Ovary (tissue), 9 donors: ENCODE data around the gene TNRC6C. TPM values are rescaled to one million over a fixed set of nuclear protein-coding genes. Genes with fewer than 3 reads are reported as not detected.

Experiments used
- DNase-seq, 5 donors: peaks; one replicate each; pipeline ENCODE4 v3.0.0-alpha.2; 2019 to 2020
- H3K27ac ChIP-seq, 2 donors: fragments of 200-600 bp; one replicate each; pipeline versions ENCODE4 v1.5.1 to v1.8.0; 2019 to 2022
- H3K27me3 ChIP-seq: fragments of 200-600 bp; one replicate; pipeline ENCODE4 v1.8.0; 2022
- H3K36me3 ChIP-seq: fragments of 200-600 bp; sonication (generic); one replicate; pipeline ENCODE4 v1.5.1; 2019
- H3K4me1 ChIP-seq: one replicate; pipeline ENCODE4 v1.8.1; 2013; ENCODE audit warnings: mild to moderate bottlenecking, moderate library complexity; ENCODE audit not compliant: insufficient read depth
- H3K4me3 ChIP-seq: fragments of 200-600 bp; sonication (generic); one replicate; pipeline ENCODE4 v1.5.1; 2017
- H3K9me3 ChIP-seq, 2 donors: fragments of 200-600 bp in 1 of 2; sonication (generic) in 1 of 2; one replicate each; pipeline versions ENCODE4 v1.5.1 to v1.8.1; 2013 to 2019; ENCODE audit warnings: mild to moderate bottlenecking in 1 of 2, moderate library complexity in 1 of 2
- EP300 ChIP-seq: sonication (generic); formaldehyde crosslinking; IDR thresholded peaks from one replicate; pipeline ENCODE4 v1.6.1; 2017; ENCODE audit warnings: antibody characterized with exemption
- POLR2A ChIP-seq: fragments of 450-650 bp; IDR thresholded peaks from one replicate; pipeline ENCODE4 v1.6.1; 2017; ENCODE audit warnings: antibody characterized with exemption, mild to moderate bottlenecking, moderate library complexity
- WGBS, 3 donors: extraction: QIAGEN DNeasy Blood & Tissue Kit in 1 of 3; methylation state at CpG; one replicate each; pipeline versions ENCODE4 v1.1.5 to v1.1.7; 2013 to 2017; 5-methylcytosine and 5-hydroxymethylcytosine counted together
- intact Hi-C, 4 donors: fragments of 100-400 bp; cut with DNase I; formaldehyde crosslinking; loops; one replicate each; pipeline versions ENCODE4 v1.11.0 to v1.15.1; 2022 to 2023
- polyA plus RNA-seq, 2 donors: library from polyadenylated mRNA; stranded (reverse); fragments of 200-250 nt in 1 of 2; fragments of 350-450 nt in 1 of 2; fragmentation: Illumina TruSeq in 1 of 2; extraction: RNeasy Lipid Tissue Mini Kit (QIAGEN cat#74804) in 1 of 2; gene quantifications; one replicate each; pipeline ENCODE4 v1.2.3, GENCODE V29; 2013 to 2014
- total RNA-seq, 7 donors: library from RNA; depleted of rRNA in 2 of 7; stranded (reverse); fragments of >200 nt in 2 of 7; fragmentation: NEBNext Ultra II Directional in 3 of 7; extraction: Animal tissue kit (Norgen Biotek cat#: 25700) in 3 of 7; gene quantifications; one replicate each; pipeline versions ENCODE4 v1.1.0 to v1.2.4, GENCODE V29; 2016 to 2023
- TF ChIP-seq, protein P1 (sequence below), 3 donors: fragments of 450-650 bp in 2 of 3; fragments of 200-600 bp in 1 of 3; IDR thresholded peaks; one replicate each; pipeline versions ENCODE4 v1.5.1 to v1.8.0; 2016 to 2022; ENCODE audit warnings: antibody characterized with exemption in 3 of 3, mild to moderate bottlenecking in 1 of 3
- donor health status: DM: no; HTN: no; CAD: no; lungs with moderate emphysema.
- donor health status: DM: no; HTN: no; CAD: no.
- donor health status: Bipolar disorder and iron deficiency.
- donor health status: DM: yes; HTN: yes; CAD: no.
- donor health status: DM: no; HTN: no; CAD: no.
- donor health status: DM: yes; HTN: yes; CAD: no.

The TNRC6C gene
- total and polyA plus RNA-seq, 9 donors: 8.7 to 45.3 (median 32.5) TPM

DNA sequence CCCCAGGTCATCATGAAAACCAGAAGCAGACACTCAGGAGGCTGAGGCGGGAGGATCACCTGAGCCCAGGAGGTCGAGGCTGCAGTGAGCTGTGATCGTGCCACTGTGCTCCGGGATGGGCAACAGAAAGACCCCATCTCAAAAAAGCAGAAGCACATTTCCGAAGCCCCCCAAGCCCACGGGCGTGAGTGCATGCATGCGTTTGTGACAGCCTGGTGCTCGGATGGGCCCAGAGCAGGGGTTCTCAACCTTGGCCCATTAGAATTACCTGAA lies 150.9 kb downstream of the TNRC6C start:
- Histone ChIP-seq H3K9me3 (no peaks in the 10 kb centered on the region), H3K4me1 (no peaks in the 10 kb centered on the region), H3K4me3 (no peak overlapping the region), H3K27me3 (no peaks in the 10 kb centered on the region), H3K27ac (no peak overlapping the region), H3K36me3 (no peaks in the 10 kb centered on the region)
- intact Hi-C loops: no loop called here
- DNase-seq: peak in 1 of 5 donors; percentile 27
- WGBS, 3 donors: 86 to 93% (median 87%) methylated on average over 9 of the region's 9 CpGs
- no peak for TF ChIP-seq POLR2A
- no peak for TF ChIP-seq EP300
- TF ChIP-seq, protein P1, sequence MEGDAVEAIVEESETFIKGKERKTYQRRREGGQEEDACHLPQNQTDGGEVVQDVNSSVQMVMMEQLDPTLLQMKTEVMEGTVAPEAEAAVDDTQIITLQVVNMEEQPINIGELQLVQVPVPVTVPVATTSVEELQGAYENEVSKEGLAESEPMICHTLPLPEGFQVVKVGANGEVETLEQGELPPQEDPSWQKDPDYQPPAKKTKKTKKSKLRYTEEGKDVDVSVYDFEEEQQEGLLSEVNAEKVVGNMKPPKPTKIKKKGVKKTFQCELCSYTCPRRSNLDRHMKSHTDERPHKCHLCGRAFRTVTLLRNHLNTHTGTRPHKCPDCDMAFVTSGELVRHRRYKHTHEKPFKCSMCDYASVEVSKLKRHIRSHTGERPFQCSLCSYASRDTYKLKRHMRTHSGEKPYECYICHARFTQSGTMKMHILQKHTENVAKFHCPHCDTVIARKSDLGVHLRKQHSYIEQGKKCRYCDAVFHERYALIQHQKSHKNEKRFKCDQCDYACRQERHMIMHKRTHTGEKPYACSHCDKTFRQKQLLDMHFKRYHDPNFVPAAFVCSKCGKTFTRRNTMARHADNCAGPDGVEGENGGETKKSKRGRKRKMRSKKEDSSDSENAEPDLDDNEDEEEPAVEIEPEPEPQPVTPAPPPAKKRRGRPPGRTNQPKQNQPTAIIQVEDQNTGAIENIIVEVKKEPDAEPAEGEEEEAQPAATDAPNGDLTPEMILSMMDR (IDR thresholded peaks at IDR 0.05): no peak

DNA sequence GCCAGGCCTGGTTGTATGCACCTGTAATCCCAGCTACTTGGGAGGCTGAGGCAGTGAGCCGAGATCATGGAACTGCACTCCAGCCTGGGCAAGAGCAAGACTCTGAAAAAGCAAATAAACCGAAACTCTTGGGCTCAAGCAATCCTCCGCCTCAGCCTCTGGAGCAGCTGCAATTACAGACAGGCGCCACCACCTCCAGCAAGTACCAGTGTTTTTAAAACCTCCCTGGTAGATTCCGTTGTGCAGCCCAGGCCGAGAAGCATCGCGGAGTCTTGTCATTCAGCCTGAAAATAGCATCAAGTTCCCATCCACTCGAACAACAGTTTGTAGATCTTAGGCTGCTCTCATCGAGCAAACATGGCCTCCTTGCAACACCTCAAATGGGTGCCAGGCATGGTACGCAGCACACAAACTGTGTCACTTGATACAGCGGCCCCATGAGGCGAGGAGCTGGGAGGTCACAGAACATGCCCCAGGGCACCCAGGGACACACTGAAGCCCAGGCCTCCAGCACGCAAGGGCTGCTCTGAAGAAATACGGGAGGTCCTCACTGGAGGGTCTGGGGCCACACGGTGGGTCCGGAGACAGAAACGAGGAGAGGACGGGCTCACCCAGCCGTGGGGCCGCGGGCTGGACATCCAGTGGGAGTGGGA lies 152.0 kb downstream of the TNRC6C start:
- H3K36me3 ChIP-seq: no peaks in the 10 kb centered on the region
- no peak overlapping the region for H3K4me3 ChIP-seq
- intact Hi-C loops: loop anchor here (5.0 to 10.0 kb wide), 3 partner anchors 67 to 314 kb away; no protein-coding TSS in a partner anchor
- H3K27me3 ChIP-seq: no peaks in the 10 kb centered on the region
- H3K4me1 ChIP-seq: no peaks in the 10 kb centered on the region
- WGBS, 3 donors: 77 to 85% (median 81%) methylated on average over 22 of the region's 22 CpGs
- no peak overlapping the region for H3K27ac ChIP-seq
- DNase-seq: peak in 1 of 5 donors; percentile 34
- no peak for TF ChIP-seq EP300
- TF ChIP-seq, protein P1 (IDR thresholded peaks at IDR 0.05): no peak
- no peak for TF ChIP-seq POLR2A
- H3K9me3 ChIP-seq: no peaks in the 10 kb centered on the region

DNA sequence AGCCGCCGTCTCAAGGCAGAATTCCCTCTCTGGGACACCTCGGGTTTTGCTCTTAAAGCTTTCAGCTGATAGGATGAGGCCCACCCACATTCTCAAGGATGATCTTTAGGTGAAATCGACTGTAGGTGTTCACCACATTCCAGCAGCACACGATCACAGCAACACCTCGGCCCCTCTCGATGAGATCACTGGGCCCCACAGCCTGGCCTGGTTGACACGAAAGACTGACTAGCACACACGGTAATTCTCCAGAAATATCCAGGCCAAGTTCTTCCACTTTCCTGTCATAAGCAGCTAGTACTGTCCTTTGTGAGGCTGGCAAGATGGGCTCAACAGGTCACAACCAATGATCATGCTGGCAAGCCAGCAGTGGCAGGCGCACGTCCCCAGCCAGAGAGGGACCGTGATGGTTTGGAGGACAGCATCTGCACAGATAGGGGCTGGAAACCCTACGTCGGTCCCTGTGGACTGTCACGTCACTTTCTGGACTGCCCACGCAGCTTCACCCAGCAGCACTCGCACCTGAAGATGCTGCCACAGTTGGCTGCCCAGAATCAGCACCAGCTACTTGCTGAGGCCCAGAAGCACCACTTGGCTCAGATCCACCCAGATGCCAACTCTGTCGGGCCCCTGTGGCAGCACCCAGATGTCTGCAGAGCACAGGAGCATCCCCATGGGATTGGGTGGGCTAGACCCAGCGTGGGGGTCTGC lies 152.7 kb downstream of the TNRC6C start:
- no peaks in the 10 kb centered on the region for H3K4me1 ChIP-seq
- TF ChIP-seq, protein P1 (IDR thresholded peaks at IDR 0.05): no peak
- TF ChIP-seq POLR2A (no peak), EP300 (no peak)
- peak in 1 of 5 donors; percentile 36 for DNase-seq
- H3K36me3 ChIP-seq: no peaks in the 10 kb centered on the region
- no peak overlapping the region for H3K4me3 ChIP-seq
- no peaks in the 10 kb centered on the region for H3K9me3 ChIP-seq
- intact Hi-C loops: loop anchor here (5.0 to 10.0 kb wide), 3 partner anchors 66 to 314 kb away; no protein-coding TSS in a partner anchor
- no peak overlapping the region for H3K27ac ChIP-seq
- no peaks in the 10 kb centered on the region for H3K27me3 ChIP-seq
- 74 to 77% (median 75%) methylated on average over 19 of the region's 19 CpGs for WGBS, 3 donors

DNA sequence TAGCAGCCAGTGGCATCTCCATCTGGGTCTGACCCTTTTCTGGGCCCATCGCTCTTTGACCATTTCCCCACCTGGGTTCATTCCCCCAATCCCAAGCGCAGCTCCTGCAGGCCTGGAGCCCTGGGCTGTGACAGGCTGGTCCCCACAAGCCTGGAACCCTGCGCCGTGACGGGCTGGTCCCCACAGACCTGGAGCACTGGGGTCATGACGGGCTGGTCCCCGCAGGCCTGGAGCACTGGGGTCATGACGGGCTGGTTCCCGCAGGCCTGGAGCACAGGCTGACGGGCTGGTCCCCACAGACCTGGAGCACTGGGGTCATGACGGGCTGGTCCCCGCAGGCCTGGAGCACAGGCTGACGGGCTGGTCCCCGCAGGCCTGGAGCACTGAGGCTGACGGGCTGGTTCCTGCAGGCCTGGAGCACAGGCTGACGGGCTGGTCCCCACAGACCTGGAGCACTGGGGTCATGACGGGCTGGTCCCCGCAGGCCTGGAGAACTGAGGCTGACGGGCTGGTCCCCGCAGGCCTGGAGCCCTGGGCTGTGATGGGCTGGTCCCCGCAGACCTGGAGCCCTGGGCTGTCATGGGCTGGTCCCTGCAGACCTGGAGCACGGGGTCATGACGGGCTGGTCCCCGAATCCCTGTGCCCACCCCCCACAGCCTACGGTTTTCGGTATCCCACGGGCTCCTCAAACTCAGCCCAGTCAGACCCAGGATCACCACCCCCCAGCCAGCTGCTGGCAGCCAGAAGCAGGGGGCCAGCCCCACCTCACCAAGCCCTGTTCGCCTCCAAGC lies 153.4 kb downstream of the TNRC6C start:
- no peak overlapping the region for H3K4me3 ChIP-seq
- H3K27ac ChIP-seq: no peak overlapping the region
- H3K9me3 ChIP-seq: no peaks in the 10 kb centered on the region
- no peaks in the 10 kb centered on the region for H3K36me3 ChIP-seq
- TF ChIP-seq POLR2A (no peak), EP300 (no peak)
- TF ChIP-seq, protein P1 (IDR thresholded peaks at IDR 0.05): no peak
- intact Hi-C loops: loop anchor here (1.0 to 10.0 kb wide), 5 partner anchors 64 to 313 kb away; no protein-coding TSS in a partner anchor
- no peaks in the 10 kb centered on the region for H3K4me1 ChIP-seq
- whole genome bisulfite sequencing, 3 donors: 82 to 88% (median 84%) methylated on average over 28 of the region's 28 CpGs
- H3K27me3 ChIP-seq: no peaks in the 10 kb centered on the region
- DNase-seq: peak in 1 of 5 donors; percentile 41
